ENCODE measurements around the gene ADGRE3. TPM values are rescaled to one million over a fixed set of nuclear protein-coding genes. Genes with fewer than 3 reads are reported as not detected.

Gene ADGRE3
- total and polyA plus RNA-seq, 2 of the 8 experiments (the other 6 are each of a cell fraction or from before 2014, with no cell fraction given): not detected

- DNase-seq (ENCODE audit: low read depth in 1 of 2, low spot score in 2 of 2) (no peak), FAIRE-seq (no peak)
- H2BK120ac ChIP-seq (replicated peaks; ENCODE audit: low read depth, low read length): no peak overlapping the region
- no peak overlapping the region for H2AFZ ChIP-seq (ENCODE audit: low read length)
- no peak overlapping the region for H3K4me3 ChIP-seq (ENCODE audit: extremely low read depth in 1 of 4, insufficient read depth in 2 of 4, low read depth in 3 of 4, low read length in 4 of 4)
- H4K91ac ChIP-seq (replicated peaks; ENCODE audit: insufficient read length, low read length): no peak overlapping the region
- 88% methylated on average over 1 of the region's 1 CpG; no CpG with 5 or more reads in 1 of the 2 experiments for WGBS, 2 experiments (ENCODE audit: extremely low coverage in 1 of 2, insufficient coverage in 1 of 2, insufficient read length in 1 of 2, insufficient replicate concordance in 2 of 2, low coverage in 1 of 2, low lambda C conversion rate in 2 of 2, missing lambda C conversion rate in 1 of 2)
- H3K27ac ChIP-seq (ENCODE audit: low read depth, low read length): no peak overlapping the region
- POLR2A ChIA-PET (ENCODE audit: partially characterized antibody): interaction anchor here (0.6 kb wide), 1 partner anchor 142 kb away, joined by 3 read pairs; no protein-coding TSS in a partner anchor
- H3K4me2 ChIP-seq (ENCODE audit: insufficient read depth in 1 of 2, low read depth in 2 of 2, low read length in 2 of 2): no peak overlapping the region
- no peaks in the 10 kb centered on the region for H3K4me1 ChIP-seq (replicated peaks in 1 of 4; ENCODE audit: control insufficient read depth in 3 of 4, insufficient read depth in 4 of 4, low read length in 3 of 4)
- H3K36me3 ChIP-seq (ENCODE audit: control insufficient read depth in 2 of 4, insufficient read depth in 4 of 4, low read length in 3 of 4): no peaks in the 10 kb centered on the region
- no peak overlapping the region for H3K4ac ChIP-seq (replicated peaks; ENCODE audit: insufficient read length, low read depth, low read length)
- H3K23ac ChIP-seq (ENCODE audit: insufficient read length): no peak overlapping the region
- H3K56ac ChIP-seq (replicated peaks; ENCODE audit: insufficient read length, low read depth, low read length): no peak overlapping the region
- no peak overlapping the region for H2AK5ac ChIP-seq (ENCODE audit: low read depth, low read length)
- CTCF ChIA-PET (ENCODE audit: partially characterized antibody): interaction anchor here (4.2 kb wide), 1 partner anchor 12 kb away, joined by 27 read pairs; no protein-coding TSS in a partner anchor
- H2BK5ac ChIP-seq (ENCODE audit: low read depth, low read length): no peak overlapping the region
- H3K18ac ChIP-seq (ENCODE audit: extremely low read depth, low read length): no peak overlapping the region
- H2BK12ac ChIP-seq (ENCODE audit: low read depth, low read length): no peak overlapping the region
- H3K79me1 ChIP-seq (ENCODE audit: low read depth, low read length): no peaks in the 10 kb centered on the region
- no peak overlapping the region for H4K5ac ChIP-seq (ENCODE audit: insufficient read length, low read depth, low read length)
- peaks cover 50 to 70% of the 10 kb centered on the region in 2 experiments for H3K9me3 ChIP-seq (ENCODE audit: insufficient read depth in 2 of 2, low read depth in 1 of 2, low read length in 1 of 2)
- no peaks in the 10 kb centered on the region for H3K79me2 ChIP-seq (ENCODE audit: control insufficient read depth in 1 of 2, insufficient read depth in 2 of 2, low read length in 2 of 2)
- no peaks in the 10 kb centered on the region for H3K27me3 ChIP-seq (replicated peaks in 1 of 4; ENCODE audit: control insufficient read depth in 3 of 4, extremely low read depth in 1 of 4, insufficient read depth in 3 of 4, low read length in 3 of 4)
- H4K20me1 ChIP-seq (replicated peaks in 1 of 2; ENCODE audit: control insufficient read depth in 1 of 2, insufficient read depth in 2 of 2, low read length in 2 of 2): peaks cover 0 to under 1% of the 10 kb centered on the region in 2 experiments
- no peak overlapping the region for H3K9ac ChIP-seq (replicated peaks in 1 of 4; ENCODE audit: extremely low read depth in 1 of 4, low read depth in 3 of 4, low read length in 3 of 4)
- no peak overlapping the region for H2BK20ac ChIP-seq (ENCODE audit: low read length)
- H4K8ac ChIP-seq (ENCODE audit: extremely low read depth, insufficient read depth, low read length): no peak overlapping the region
- H3K23me2 ChIP-seq (ENCODE audit: low read depth, low read length): peaks cover 5% of the 10 kb centered on the region; the same call in 1 of the 2 replicates
- no peak overlapping the region for H2BK15ac ChIP-seq (ENCODE audit: low read length)
- no peak overlapping the region for H3K14ac ChIP-seq (ENCODE audit: insufficient read length)
- TF ChIP-seq BACH1 (IDR thresholded peaks at IDR 0.05; ENCODE audit: low read length) (no peak), TEAD4 (IDR thresholded peaks at IDR 0.05; ENCODE audit: low read depth, low read length) (no peak), JUND (IDR thresholded peaks at IDR 0.05; ENCODE audit: low read length) (no peak)
These were observed 1.6 kb downstream of the ADGRE3 start for GRCh38 chr19:14673088-14673487.
